ENCODE data around the gene OR52K2.

Gene OR52K2

GRCh38 chr11:4433856-4434255 is 15.2 kb upstream of the OR52K2 start:
- Histone ChIP-seq H3K27me3 (replicated peaks) (no peaks in the 10 kb centered on the region), H3K4me3 (ENCODE audit: low read depth, low read length) (no peak overlapping the region), H3K27ac (no peak overlapping the region), H3K36me3 (replicated peaks) (no peaks in the 10 kb centered on the region)
- no peak for DNase-seq
- TF ChIP-seq, protein P1, sequence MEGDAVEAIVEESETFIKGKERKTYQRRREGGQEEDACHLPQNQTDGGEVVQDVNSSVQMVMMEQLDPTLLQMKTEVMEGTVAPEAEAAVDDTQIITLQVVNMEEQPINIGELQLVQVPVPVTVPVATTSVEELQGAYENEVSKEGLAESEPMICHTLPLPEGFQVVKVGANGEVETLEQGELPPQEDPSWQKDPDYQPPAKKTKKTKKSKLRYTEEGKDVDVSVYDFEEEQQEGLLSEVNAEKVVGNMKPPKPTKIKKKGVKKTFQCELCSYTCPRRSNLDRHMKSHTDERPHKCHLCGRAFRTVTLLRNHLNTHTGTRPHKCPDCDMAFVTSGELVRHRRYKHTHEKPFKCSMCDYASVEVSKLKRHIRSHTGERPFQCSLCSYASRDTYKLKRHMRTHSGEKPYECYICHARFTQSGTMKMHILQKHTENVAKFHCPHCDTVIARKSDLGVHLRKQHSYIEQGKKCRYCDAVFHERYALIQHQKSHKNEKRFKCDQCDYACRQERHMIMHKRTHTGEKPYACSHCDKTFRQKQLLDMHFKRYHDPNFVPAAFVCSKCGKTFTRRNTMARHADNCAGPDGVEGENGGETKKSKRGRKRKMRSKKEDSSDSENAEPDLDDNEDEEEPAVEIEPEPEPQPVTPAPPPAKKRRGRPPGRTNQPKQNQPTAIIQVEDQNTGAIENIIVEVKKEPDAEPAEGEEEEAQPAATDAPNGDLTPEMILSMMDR (IDR thresholded peaks at IDR 0.05; ENCODE audit: low read depth, low read length, missing control alignments): no peak
- in situ Hi-C loops (cut with HindIII; ENCODE audit: low pct_ligation_motif_present, low sequenced_read_pairs): no loop called here

GRCh38 chr11:4436411-4436810 is 12.7 kb upstream of the OR52K2 start:
- DNase-seq: no peak
- TF ChIP-seq, protein P1 (IDR thresholded peaks at IDR 0.05; ENCODE audit: low read depth, low read length, missing control alignments): no peak
- H3K4me3 ChIP-seq (ENCODE audit: low read depth, low read length): no peak overlapping the region
- in situ Hi-C loops (cut with HindIII; ENCODE audit: low pct_ligation_motif_present, low sequenced_read_pairs): no loop called here
- H3K27ac ChIP-seq: no peak overlapping the region
- no peaks in the 10 kb centered on the region for H3K27me3 ChIP-seq (replicated peaks)
- no peaks in the 10 kb centered on the region for H3K36me3 ChIP-seq (replicated peaks)

GRCh38 chr11:4441515-4441914 is 7.6 kb upstream of the OR52K2 start:
- Histone ChIP-seq H3K27me3 (replicated peaks) (no peaks in the 10 kb centered on the region), H3K4me3 (ENCODE audit: low read depth, low read length) (no peak overlapping the region), H3K36me3 (replicated peaks) (no peaks in the 10 kb centered on the region), H3K27ac (no peak overlapping the region)
- in situ Hi-C loops (cut with HindIII; ENCODE audit: low pct_ligation_motif_present, low sequenced_read_pairs): no loop called here
- DNase-seq: no peak
- TF ChIP-seq, protein P1 (IDR thresholded peaks at IDR 0.05; ENCODE audit: low read depth, low read length, missing control alignments): no peak

GRCh38 chr11:4443232-4443891 is 5.7 kb upstream of the OR52K2 start:
- in situ Hi-C loops (cut with HindIII; ENCODE audit: low pct_ligation_motif_present, low sequenced_read_pairs): no loop called here
- Histone ChIP-seq H3K36me3 (replicated peaks) (no peaks in the 10 kb centered on the region), H3K4me3 (ENCODE audit: low read depth, low read length) (no peak overlapping the region), H3K27ac (no peak overlapping the region), H3K27me3 (replicated peaks) (no peaks in the 10 kb centered on the region)
- no peak for DNase-seq
- TF ChIP-seq, protein P1 (IDR thresholded peaks at IDR 0.05; ENCODE audit: low read depth, low read length, missing control alignments): no peak

- DNase-seq: no peak
- in situ Hi-C loops (cut with HindIII; ENCODE audit: low pct_ligation_motif_present, low sequenced_read_pairs): no loop called here
- no peak overlapping the region for H3K27ac ChIP-seq
Observed at GRCh38 chr11:4453118-4453517, 4.0 kb downstream of the OR52K2 start.

More at GRCh38 chr11:4453118-4453517, 4.0 kb downstream of the OR52K2 start:
- H3K27me3 ChIP-seq (replicated peaks): no peaks in the 10 kb centered on the region
- TF ChIP-seq, protein P1 (IDR thresholded peaks at IDR 0.05; ENCODE audit: low read depth, low read length, missing control alignments): no peak
- H3K4me3 ChIP-seq (ENCODE audit: low read depth, low read length): no peak overlapping the region
- H3K36me3 ChIP-seq (replicated peaks): no peaks in the 10 kb centered on the region

Data from brain microvascular endothelial cell (primary cell).